ENCODE results near the gene PDHA2. TPM values are rescaled to one million over a fixed set of nuclear protein-coding genes. Genes with fewer than 3 reads are reported as not detected.

PDHA2 gene
- not detected for total RNA-seq
- not detected for polyA plus RNA-seq
- long read RNA-seq, donor 1 = 0 reads
- long read RNA-seq, donor 2 = 0 reads
- long read RNA-seq, donor 3 = 0 reads

GRCh38 chr4:95839891-95840290 is at the start of gene PDHA2:
Gene PDHA2 (plus strand): TSS chr4:95840093. CDS start chr4:95840151, 58 bp downstream.
- DNase-seq = peak in 1 of 5 donors; percentile 9
- Histone ChIP-seq H3K9me3 (no peaks in the 10 kb centered on the region), H3K4me1 (ENCODE audit: insufficient read depth) (no peaks in the 10 kb centered on the region), H3K27ac (no peak within 1 kb of the TSS), H3K4me3 (no peak within 1 kb of the TSS), H3K27me3 (no peaks in the 10 kb centered on the region), H3K36me3 (no peaks in the 10 kb centered on the region)
- intact Hi-C loops (cut with DNase I) = no loop called here
- 95 to 97% (median 96%) methylated on average over 22 of the region's 22 CpGs for WGBS, 3 donors
- TF ChIP-seq POLR2A (IDR thresholded peaks at IDR 0.05) = no peak
- no peak for TF ChIP-seq EP300 (IDR thresholded peaks at IDR 0.05)
- TF ChIP-seq, protein P1, sequence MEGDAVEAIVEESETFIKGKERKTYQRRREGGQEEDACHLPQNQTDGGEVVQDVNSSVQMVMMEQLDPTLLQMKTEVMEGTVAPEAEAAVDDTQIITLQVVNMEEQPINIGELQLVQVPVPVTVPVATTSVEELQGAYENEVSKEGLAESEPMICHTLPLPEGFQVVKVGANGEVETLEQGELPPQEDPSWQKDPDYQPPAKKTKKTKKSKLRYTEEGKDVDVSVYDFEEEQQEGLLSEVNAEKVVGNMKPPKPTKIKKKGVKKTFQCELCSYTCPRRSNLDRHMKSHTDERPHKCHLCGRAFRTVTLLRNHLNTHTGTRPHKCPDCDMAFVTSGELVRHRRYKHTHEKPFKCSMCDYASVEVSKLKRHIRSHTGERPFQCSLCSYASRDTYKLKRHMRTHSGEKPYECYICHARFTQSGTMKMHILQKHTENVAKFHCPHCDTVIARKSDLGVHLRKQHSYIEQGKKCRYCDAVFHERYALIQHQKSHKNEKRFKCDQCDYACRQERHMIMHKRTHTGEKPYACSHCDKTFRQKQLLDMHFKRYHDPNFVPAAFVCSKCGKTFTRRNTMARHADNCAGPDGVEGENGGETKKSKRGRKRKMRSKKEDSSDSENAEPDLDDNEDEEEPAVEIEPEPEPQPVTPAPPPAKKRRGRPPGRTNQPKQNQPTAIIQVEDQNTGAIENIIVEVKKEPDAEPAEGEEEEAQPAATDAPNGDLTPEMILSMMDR (IDR thresholded peaks at IDR 0.05) = no peak

DNA sequence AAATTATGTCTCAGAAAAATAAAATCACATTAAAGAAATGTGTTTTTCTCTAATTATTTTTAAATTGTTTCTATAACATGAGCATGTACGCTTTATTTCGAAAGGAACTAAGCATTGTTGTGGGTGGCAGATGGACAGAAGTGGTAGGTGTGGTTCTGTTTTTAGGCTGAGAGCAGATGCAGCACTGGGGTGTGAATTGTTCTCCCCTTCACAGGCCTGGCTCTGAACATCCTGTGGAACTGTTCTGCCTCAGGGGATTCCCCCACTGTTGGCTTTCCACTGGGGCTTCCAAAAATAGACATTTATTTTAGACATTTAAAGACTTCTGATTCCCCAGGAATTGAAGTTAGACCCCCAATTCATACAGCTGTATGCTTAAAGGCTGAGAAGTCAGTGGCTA is 41.9 kb upstream of the PDHA2 start:
- Histone ChIP-seq H3K4me3 (no peak overlapping the region), H3K27me3 (no peaks in the 10 kb centered on the region), H3K4me1 (ENCODE audit: insufficient read depth) (no peaks in the 10 kb centered on the region), H3K9me3 (no peaks in the 10 kb centered on the region), H3K36me3 (no peaks in the 10 kb centered on the region), H3K27ac (no peak overlapping the region)
- 72 to 85% (median 83%) methylated on average over 2 of the region's 2 CpGs for WGBS, 3 donors
- no peak for DNase-seq
- intact Hi-C loops (cut with DNase I) = no loop called here
- TF ChIP-seq, protein P1 (IDR thresholded peaks at IDR 0.05) = no peak
- TF ChIP-seq POLR2A (IDR thresholded peaks at IDR 0.05) (no peak), EP300 (IDR thresholded peaks at IDR 0.05) (no peak)

GRCh38 chr4:95798727-95799126 is 41.2 kb upstream of the PDHA2 start:
- intact Hi-C loops (cut with DNase I) = no loop called here
- no peak overlapping the region for H3K27ac ChIP-seq
- H3K9me3 ChIP-seq = no peaks in the 10 kb centered on the region
- TF ChIP-seq, protein P1 (IDR thresholded peaks at IDR 0.05) = no peak
- TF ChIP-seq EP300 (IDR thresholded peaks at IDR 0.05) (no peak), POLR2A (IDR thresholded peaks at IDR 0.05) (no peak)
- no peaks in the 10 kb centered on the region for H3K27me3 ChIP-seq
- 83 to 88% (median 86%) methylated on average over 3 of the region's 3 CpGs for WGBS, 3 donors
- no peak overlapping the region for H3K4me3 ChIP-seq
- no peaks in the 10 kb centered on the region for H3K4me1 ChIP-seq (ENCODE audit: insufficient read depth)
- H3K36me3 ChIP-seq = no peaks in the 10 kb centered on the region
- DNase-seq = no peak

GRCh38 chr4:95821867-95822266 is 18.0 kb upstream of the PDHA2 start:
- Histone ChIP-seq H3K4me1 (ENCODE audit: insufficient read depth) (no peaks in the 10 kb centered on the region), H3K4me3 (no peak overlapping the region), H3K27me3 (no peaks in the 10 kb centered on the region), H3K9me3 (no peaks in the 10 kb centered on the region), H3K36me3 (no peaks in the 10 kb centered on the region), H3K27ac (no peak overlapping the region)
- TF ChIP-seq, protein P1 (IDR thresholded peaks at IDR 0.05) = no peak
- no peak for TF ChIP-seq POLR2A (IDR thresholded peaks at IDR 0.05)
- no peak for TF ChIP-seq EP300 (IDR thresholded peaks at IDR 0.05)
- intact Hi-C loops (cut with DNase I) = no loop called here
- WGBS, 3 donors = 63 to 72% (median 65%) methylated on average over 3 of the region's 3 CpGs
- DNase-seq = no peak
